Stimulated activated CD4-positive, alpha-beta T cell treated with anti-CD3 and anti-CD28 coated beads, Interleukin-4, amount 100 ng/mL, for 4 hours (primary cell): ENCODE data around the gene DTWD2.
"Not testable (repeated sequence)": the region's sequence is repeated elsewhere in the genome, so short reads cannot be mapped to it uniquely, and the experiment has no call there.

Experiments used
- DNase-seq, 2 experiments: peaks; one replicate each; pipeline ENCODE4 v3.0.0-alpha.2; 2020

The DTWD2 gene

DNA sequence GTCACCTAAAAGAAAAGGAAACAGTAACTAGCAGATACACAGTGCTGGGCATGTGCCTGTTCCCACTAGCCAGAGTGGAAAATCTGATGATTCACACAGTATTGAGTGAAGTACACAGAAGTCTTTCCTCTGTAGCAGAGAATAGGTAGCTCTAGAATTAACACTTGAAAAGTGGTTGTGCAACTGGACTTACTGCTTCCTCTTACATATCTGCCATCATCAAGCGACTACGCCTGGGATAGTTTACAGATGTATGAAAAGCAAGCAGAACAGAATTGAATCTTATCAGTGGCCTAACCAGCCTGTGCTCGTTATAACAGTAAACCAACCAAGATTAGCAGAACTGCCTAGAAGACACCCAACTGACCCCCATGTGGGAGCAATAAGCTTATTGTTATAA, 130.6 kb downstream of the DTWD2 start:
- DNase-seq: no peak

DNA sequence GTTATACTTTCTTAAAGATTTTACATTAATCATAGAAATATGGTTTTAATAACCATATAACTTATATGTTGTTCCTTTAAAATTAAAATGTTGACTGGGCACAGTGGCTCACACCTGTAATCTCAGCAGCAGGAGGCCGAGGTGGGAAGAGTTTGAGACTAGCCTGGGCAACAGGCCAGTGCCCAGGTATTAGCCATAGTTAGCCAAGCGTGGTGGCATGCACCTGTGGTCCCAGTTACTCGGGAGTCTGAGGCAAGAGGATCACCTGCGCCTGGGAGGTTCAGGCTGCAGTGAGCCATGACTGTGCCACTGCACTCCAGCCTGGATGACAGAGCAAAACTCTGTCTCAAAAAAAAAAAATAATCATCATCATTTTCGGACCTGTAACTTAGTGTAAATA, 133.5 kb downstream of the DTWD2 start:
- no peak for DNase-seq

DNA sequence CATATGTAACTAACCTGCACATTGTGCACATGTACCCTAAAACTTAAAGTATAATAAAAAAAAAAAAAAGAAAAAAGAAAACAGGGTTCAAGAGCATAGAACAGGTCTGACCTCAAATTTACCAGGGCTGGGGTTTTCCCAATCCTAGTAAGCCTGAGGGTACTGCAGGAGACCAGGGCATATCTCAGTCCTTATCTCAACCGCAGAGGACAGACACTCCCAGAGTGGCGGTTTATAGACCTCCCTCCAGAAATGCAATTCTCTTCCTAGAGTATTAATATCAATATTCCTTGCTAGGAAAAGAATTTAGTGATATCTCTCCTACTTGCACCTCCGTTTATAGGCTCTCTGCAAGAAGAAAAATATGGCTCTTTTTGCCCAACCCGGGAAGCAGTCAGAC, 136.6 kb downstream of the DTWD2 start:
- not testable (repeated sequence) for DNase-seq

DNA sequence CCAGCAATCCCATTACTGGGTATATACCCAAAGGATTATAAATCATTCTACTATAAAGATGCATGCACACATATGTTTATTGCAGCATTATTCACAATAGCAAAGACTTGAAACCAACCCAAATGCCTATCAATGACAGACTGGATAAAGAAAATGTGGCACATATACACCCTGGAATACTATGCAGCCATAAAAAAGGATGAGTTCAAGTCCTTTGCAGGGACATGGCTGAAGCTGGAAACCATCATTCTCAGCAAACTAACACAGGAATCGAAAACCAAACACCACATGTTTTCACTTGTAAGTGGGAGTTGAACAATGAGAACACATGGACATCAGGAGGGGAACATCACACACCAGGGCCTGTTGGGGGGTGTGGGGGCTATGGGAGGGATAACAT, 138.8 kb downstream of the DTWD2 start:
- not testable (repeated sequence) for DNase-seq

DNA sequence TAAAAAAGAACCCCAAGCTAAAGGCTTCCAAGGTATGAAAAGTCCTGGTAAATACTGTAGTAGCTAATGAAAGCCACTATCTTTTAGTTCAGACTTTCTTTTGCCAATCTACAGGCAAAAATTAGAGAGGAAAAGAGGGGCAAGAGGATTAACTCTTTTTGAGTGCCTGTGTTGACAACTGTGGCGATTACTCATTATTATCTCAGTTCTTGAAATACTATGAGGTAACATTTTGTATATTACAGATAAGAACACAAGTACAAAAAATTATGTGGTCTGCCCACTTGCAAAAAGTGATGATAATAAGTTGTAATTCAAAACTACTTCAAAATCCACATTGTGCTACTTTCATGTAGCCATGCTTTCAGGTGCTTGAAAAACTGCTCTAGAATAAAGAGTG, 144.0 kb downstream of the DTWD2 start:
- no peak for DNase-seq

DNA sequence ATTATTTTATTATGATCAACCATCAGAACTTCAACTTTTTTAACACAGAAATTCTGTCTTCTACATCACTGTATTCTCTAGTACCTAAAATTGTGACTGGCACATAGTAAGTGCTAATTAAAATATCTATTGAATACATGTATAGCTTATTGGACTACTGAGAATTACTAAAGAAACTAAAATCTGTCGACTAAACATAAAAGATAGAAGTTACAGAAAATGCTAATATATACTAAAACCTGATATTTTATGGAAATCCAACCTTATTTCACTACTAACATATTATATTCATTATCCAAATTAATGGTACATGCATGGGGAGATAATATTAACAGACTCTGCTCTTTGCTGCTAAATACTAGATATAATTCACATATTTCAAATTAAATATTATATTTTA, 153.6 kb downstream of the DTWD2 start:
- no peak for DNase-seq

DNA sequence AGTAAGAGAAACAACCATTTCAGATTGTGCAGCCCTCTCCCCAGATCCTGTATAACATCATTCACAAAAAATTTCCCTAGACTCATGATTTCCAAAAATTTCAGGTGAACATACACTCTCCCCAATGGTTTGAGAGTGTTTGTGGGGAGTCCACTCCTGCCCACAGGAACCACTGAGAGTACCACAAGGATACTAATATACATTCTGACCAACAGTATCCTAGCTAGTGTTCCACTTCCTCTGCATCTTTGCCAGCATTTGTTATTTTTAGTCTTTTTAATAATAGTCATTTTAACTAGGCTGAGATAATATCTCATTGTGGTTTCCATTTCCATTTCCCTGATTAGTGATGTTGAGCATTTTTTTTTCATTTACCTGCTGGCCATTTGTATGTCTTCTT, 155.4 kb downstream of the DTWD2 start:
- no peak for DNase-seq

DNA sequence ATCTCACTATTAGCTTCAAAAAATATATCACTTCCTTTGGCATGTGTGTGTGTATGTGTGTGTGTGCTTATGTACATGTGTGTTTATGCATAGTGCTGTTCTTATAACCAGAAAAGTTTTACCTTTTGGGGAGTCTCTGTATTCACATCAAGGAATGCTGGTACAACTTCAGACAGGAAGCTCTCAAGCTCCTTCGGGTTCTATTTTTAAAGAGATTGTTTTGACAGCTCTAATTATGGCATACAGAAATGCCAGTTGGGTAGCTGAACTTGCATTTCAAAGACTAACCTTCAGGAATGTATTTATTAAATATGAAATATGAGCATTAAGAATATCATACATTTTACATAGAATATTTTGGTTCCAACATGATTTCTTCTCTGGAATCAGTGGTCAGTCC, 163.1 kb downstream of the DTWD2 start:
- no peak for DNase-seq

DNA sequence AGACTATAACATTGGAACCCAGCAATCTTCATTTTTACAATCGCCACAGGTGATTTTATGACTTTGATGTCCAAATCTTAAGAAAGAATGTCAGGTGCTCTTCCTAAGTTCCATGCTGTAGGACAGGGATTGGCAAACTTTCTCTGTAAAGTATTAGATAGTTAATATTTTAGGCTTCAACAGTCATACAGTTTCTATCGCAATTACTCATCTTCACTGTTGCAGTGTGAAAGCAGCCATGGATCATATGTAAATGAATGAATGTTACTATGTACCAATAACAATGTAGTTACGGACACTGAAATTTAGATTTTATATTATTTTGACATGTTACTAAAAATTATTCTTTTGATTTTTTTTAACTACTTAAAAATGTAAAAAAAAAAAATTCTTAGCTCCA, 169.7 kb downstream of the DTWD2 start:
- no peak for DNase-seq

DNA sequence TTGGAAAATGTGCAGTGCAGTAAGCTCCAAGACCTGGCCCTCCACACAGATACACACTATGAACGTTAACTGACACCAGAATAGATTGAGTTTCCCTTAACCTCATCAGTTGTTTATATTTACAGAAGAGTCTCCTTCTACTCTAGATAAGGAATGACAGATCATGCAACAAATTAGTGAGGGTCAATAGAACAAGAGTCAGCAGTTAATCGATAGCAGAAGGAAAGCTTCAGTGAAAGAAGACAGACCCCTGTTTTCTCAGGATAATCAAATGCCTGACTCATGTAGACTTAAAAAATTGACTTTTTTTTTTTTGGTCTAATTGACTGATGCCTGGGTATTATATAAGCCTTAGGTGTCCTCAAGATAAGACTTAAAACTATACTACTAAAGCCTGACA, 179.9 kb downstream of the DTWD2 start:
- no peak for DNase-seq

DNA sequence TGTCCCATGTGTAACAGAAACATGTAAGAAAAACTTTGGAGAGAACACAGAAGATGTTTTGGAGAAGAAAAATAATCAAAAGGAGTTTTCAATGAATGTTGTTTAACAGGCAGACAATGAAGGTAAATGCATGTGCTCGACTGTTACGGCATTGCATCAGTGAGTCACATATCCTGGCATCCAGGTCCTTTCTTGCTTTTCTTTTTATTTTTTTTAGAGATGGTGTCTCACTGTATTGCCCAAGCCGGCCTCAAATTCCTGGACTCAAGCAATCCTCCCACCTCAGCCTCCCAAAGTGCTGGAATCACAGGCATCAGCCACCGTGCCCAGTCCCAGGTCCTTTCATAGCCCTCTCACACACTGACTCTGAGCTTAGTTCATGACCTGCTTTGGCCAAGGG, 181.8 kb downstream of the DTWD2 start:
- no peak for DNase-seq

DNA sequence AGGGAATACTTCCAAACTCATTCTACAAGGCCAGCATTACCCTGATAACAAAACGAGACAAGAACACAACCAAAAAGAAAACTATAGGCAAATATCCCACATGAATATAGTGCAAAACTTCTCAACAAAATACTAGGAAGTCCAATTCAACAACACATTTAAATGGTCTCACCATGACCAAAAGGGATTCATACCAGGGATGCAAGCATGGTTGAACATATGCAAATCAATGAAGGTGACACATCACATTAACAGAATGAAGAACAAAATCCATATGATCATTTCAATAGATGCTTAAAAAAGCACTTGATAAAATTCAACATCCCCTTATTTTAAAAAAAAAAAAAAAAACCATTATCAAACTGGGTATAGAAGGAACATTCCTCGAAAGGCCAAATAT, 186.0 kb downstream of the DTWD2 start:
- DNase-seq: no peak

DNA sequence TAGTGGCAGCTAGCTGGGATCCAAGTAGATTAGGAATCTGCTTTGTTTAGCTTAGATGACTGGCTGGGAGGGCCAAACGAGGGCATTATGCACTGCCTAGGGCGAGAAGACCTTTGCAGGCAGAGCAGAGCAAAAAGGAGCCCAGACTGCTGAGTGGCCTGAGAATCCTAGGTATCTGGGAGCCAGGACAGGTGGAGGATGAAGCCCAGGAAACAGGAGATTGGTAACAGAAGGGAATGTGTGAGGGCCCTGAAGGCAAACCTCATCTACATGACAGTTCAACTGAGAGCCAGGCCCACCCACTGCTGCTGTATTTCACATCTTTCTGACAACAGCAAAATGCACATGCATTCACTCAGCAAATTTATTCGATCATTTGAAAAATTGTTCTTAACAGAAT, 192.3 kb downstream of the DTWD2 start:
- no peak for DNase-seq

DNA sequence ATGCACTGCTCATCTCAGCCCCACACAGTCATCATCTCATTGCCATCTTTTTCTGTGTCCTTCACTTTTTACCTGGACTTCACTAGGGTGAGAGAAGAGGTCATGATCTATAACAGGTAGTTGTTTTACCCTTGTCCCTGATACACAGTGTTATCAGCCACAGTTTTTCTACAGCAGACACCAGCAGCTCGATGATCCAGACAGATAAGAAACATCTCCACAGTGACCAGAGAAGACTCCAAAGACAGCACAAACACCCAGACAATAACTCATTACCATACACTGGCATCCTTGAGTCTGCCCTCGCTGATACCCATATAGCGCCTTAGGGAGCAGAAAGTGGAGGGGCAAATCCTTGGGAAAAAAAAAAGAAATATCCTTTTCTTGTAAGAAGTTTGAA, 194.1 kb downstream of the DTWD2 start:
- DNase-seq: no peak

DNA sequence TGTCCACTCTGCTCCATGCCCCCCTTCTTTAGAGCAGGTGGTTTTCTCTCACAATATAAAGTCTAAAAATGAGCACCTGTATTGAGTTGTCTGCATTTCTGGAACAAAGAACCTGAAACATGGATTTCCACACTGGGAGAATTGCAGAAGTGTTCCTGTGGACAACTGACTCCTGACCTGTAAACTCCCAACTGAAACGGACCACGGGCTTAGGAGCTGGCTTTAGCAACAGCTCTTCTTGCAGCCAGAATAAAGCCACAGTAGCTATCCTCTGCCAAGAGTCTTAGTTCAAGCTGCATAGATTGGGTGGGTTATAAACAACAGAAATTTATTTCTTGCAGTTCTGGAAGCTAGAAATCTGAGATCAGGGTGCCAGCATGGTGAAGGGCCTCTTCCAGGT, 194.7 kb downstream of the DTWD2 start:
- DNase-seq: no peak

DNA sequence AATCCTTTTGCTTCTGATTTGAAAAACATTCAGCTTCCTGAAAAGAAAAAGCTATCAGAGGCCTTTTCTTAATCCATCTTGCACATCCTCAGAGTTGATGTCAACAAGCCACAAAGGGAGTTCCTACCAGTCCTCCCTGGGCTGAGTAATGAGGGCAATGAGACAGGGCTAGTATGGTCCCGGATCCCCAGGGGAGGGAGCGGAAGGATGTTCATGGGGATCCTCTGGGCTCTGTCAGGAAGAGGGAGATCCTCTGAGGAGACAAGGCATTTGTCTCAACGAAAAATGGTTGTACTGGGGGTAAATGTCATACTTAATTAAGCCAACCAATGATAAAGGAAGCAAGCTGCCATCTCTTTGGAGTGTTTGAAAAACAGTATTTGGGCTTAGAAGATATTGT, 195.3 kb downstream of the DTWD2 start:
- no peak for DNase-seq

DNA sequence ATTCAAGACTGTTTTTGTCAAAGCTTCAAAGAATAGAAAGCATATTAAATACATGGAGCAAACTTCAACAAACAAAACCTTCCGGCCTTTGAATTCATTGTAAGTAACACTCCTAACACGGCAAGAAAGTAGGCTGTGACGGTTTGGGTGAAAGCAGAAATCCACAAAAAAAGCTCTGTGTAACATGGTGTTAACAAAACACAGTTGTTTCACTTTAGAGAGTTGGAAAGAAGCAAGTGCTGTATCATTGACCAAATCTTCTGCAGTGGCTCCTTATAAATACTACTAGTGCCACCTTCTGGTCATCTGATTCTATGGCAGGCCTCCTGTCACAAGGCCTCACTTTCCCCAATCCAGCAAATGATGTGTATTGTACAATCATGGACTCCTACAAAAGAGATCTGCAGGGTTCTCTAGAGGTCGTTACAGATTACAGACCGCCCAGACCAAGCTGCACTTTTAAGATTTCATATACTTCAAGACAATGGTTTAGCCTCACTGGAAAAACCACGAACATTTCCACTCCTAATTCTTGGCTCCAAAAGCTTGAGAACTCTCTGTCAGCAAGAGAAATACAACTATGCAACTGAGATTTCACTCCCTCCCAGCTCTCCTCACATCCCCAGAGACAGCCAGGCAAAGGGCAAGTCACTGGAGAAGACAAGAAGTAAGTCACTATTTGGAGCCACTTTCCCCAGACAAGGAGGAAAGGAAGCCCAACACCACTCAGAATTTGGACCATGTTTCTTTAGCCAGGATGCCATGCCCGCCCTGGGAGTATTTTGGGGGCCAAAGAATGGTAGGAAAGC, 196.2 kb downstream of the DTWD2 start:
- DNase-seq: no peak

DNA sequence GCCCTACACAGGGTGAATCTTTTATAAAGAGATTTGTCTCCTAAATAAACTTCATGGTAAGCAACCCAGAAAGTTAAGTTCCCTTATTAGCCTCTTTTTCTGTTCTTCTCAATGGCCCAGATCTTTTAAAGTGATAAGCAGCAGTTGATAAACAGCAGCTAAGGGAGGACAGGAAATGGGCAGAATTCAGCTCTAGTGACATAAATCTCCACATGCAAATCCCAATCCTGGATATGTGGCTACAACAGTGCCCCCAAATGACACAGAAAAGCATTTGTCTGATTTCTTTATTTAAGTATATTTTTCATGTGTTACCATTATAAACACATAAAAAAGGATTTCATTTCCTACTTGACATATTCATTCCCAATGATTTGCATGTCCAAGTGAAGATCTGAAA, 199.0 kb downstream of the DTWD2 start:
- no peak for DNase-seq

DNA sequence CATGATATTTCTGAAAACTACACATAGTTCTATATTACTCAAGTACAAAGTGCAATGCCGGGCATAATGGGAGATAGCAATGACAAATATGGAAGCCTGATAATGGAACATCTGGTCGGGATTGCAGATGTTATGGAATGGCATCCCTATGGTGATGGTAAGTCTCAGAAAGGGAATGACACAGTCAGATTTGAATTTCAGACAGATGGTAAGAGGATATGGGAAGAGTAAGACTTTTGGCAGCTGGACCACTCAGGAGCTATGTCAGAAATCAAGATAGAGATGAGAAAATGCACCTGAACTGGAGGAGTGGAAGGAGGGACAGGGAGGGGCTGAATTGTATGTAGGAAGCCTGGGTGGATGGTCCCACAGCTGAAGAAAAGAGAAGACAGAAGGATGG, 200.0 kb downstream of the DTWD2 start:
- DNase-seq: no peak
